Measurements from ENCODE around the gene XXYLT1. TPM values are rescaled to one million over a fixed set of nuclear protein-coding genes. Genes with fewer than 3 reads are reported as not detected.

XXYLT1 gene
- total and polyA plus RNA-seq, 2 of the 4 experiments (the other 2 are of a cell fraction) = 14.7 to 18.1 TPM

- BruUV-seq (replicated peaks) = no TSS peak
- peak overlapping the region; percentile 50 for H2BK20ac ChIP-seq (ENCODE audit: low read depth, low read length)
- peak overlapping the region; percentile 25; the same call in 1 of the 2 replicates for H3K18ac ChIP-seq (ENCODE audit: low read depth, low read length)
- peak overlapping the region; percentile 65; the same call in 2 of the 3 replicates for H2BK15ac ChIP-seq (ENCODE audit: low read depth, low read length)
- H3K23ac ChIP-seq (ENCODE audit: low read depth, low read length) = peak overlapping the region; percentile 69; the same call in 1 of the 2 replicates
- peak overlapping the region; percentile 54; the same call in 1 of the 2 replicates for H3K4ac ChIP-seq (ENCODE audit: low read depth, low read length)
- peak overlapping the region; percentile 82; the same call in 1 of the 2 replicates for H2AK5ac ChIP-seq (ENCODE audit: low read depth, low read length)
- no peak overlapping the region for H3K4me2 ChIP-seq (ENCODE audit: low read depth, low read length)
- no peak for TF ChIP-seq MAFK (IDR thresholded peaks at IDR 0.05; ENCODE audit: low read depth, low read length)
- no peak for TF ChIP-seq CTCF (conservative IDR thresholded peaks at IDR 0.05; ENCODE audit: low read depth, low read length)
- TF ChIP-seq RAD21 (IDR thresholded peaks at IDR 0.05; ENCODE audit: low read length) = no peak
- no peak for TF ChIP-seq NFE2L2 (IDR thresholded peaks at IDR 0.05; ENCODE audit: low read depth, low read length)
- TF ChIP-seq SMC3 (IDR thresholded peaks at IDR 0.05; ENCODE audit: low read depth, low read length) = no peak
- TF ChIP-seq MAZ (IDR thresholded peaks at IDR 0.05; ENCODE audit: borderline replicate concordance, low read depth, low read length) = no peak
- no peak for TF ChIP-seq CEBPB (IDR thresholded peaks at IDR 0.05; ENCODE audit: low read depth, low read length)
- no peak for TF ChIP-seq CHD1 (IDR thresholded peaks at IDR 0.05; ENCODE audit: low read depth, low read length)
- no peak for TF ChIP-seq POLR2A (IDR thresholded peaks at IDR 0.05; ENCODE audit: low read depth, low read length)
- no peak for TF ChIP-seq BHLHE40 (IDR thresholded peaks at IDR 0.05; ENCODE audit: low read depth, low read length)
- TF ChIP-seq FOS (IDR thresholded peaks at IDR 0.05; ENCODE audit: low read depth, low read length) = no peak
- no peak for TF ChIP-seq RCOR1 (IDR thresholded peaks at IDR 0.05; ENCODE audit: insufficient replicate concordance, low read length)
- TF ChIP-seq MXI1 (IDR thresholded peaks at IDR 0.05; ENCODE audit: borderline replicate concordance, low read depth, low read length) = no peak
- TF ChIP-seq ELK1 (IDR thresholded peaks at IDR 0.05; ENCODE audit: borderline replicate concordance, low read depth, low read length) = no peak
- no peak for TF ChIP-seq USF2 (IDR thresholded peaks at IDR 0.05; ENCODE audit: low read depth, low read length)
- no peak for TF ChIP-seq RFX5 (IDR thresholded peaks at IDR 0.05; ENCODE audit: low read depth, low read length)
- H3K56ac ChIP-seq (ENCODE audit: extremely low read depth, insufficient read depth, low read length) = no peak overlapping the region
- H2BK5ac ChIP-seq (ENCODE audit: low read depth, low read length, poor library complexity, severe bottlenecking) = no peak overlapping the region
- no peak for DNase-seq
- in situ Hi-C loops (cut with MboI; ENCODE audit: low sequenced_read_pairs) = no loop called here
- H3K14ac ChIP-seq (replicated peaks; ENCODE audit: low read depth, low read length) = peak overlapping the region; percentile 67
- ATAC-seq (ENCODE audit: low read depth) = no peak
- H3K9ac ChIP-seq (ENCODE audit: low read depth, low read length) = no peak overlapping the region
- H3K4me1 ChIP-seq (ENCODE audit: control insufficient read depth, insufficient read depth, low read length) = peaks cover 19% of the 10 kb centered on the region
- ChIA-PET POLR2A (ENCODE audit: unreplicated experiment) (no interaction called here), CTCF (interaction anchor here (0.6 kb wide), 1 partner anchor 10 kb away, joined by 5 read pairs; no protein-coding TSS in a partner anchor)
- intact Hi-C loops (cut with micrococcal nuclease) = no loop called here
- H3K9me3 ChIP-seq (ENCODE audit: control insufficient read depth, insufficient read depth, low read length) = no peaks in the 10 kb centered on the region
- H2AK9ac ChIP-seq (replicated peaks; ENCODE audit: low read depth, low read length, poor library complexity) = no peak overlapping the region
- no peak overlapping the region for H3K4me3 ChIP-seq (ENCODE audit: insufficient read depth, low read depth, low read length)
- H3K36me3 ChIP-seq (ENCODE audit: control insufficient read depth, insufficient read depth, low read length) = no peaks in the 10 kb centered on the region
- no peak overlapping the region for H2AFZ ChIP-seq (replicated peaks; ENCODE audit: low read length, poor library complexity)
- H3K27ac ChIP-seq (ENCODE audit: insufficient read depth, low read length) = no peak overlapping the region
- H4K91ac ChIP-seq (ENCODE audit: insufficient read depth, low read depth, low read length) = peak overlapping the region; percentile 7; the same call in 1 of the 2 replicates
- H2BK120ac ChIP-seq (ENCODE audit: low read depth, low read length) = peak overlapping the region; percentile 45
- H4K20me1 ChIP-seq (ENCODE audit: insufficient read depth, low read length) = no peaks in the 10 kb centered on the region
- no peak overlapping the region for H4K5ac ChIP-seq (ENCODE audit: low read depth, low read length)
- peaks cover 19% of the 10 kb centered on the region for H3K9me1 ChIP-seq (ENCODE audit: insufficient read depth, low read length)
- dilution Hi-C loops (cut with HindIII; ENCODE audit: low sequenced_read_pairs, unreplicated experiment) = no loop called here
- peak overlapping the region; percentile 6 to 31; a peak in 1 of 4 replicates for H4K8ac ChIP-seq (ENCODE audit: low read depth in 2 of 2, low read length in 2 of 2)
- H3K27me3 ChIP-seq (ENCODE audit: control insufficient read depth, insufficient read depth, low read length) = no peaks in the 10 kb centered on the region
- peaks cover 30 to 71% of the 10 kb centered on the region in 2 experiments for H3K79me1 ChIP-seq (ENCODE audit: low read depth in 1 of 2, low read length in 2 of 2)
- 100% methylated on average over 7 of the region's 9 CpGs; no CpG with 5 or more reads in 1 of the 2 experiments for WGBS, 2 experiments (ENCODE audit: extremely low coverage in 2 of 2, insufficient read length in 1 of 2)
Observed at GRCh38 chr3:195181113-195181498, 89.9 kb downstream of the XXYLT1 start.

Measured in IMR-90 (cell line).